H1 (cell line): ENCODE data around the gene TBC1D9B. TPM values are rescaled to one million over a fixed set of nuclear protein-coding genes. Genes with fewer than 3 reads are reported as not detected.

ENCODE experiments used
- CTCF ChIA-PET: fragments of 300-600 bp; sonication (Branson Sonifier 250); formaldehyde crosslinking; loops from one replicate; lab custom pipeline; 2021; ENCODE audit not compliant: partially characterized antibody; lab: Charles Lee
- POLR2A ChIA-PET: fragments of 300-600 bp; sonication (Branson Sonifier 250); formaldehyde crosslinking; loops from one replicate; lab custom pipeline; 2021; ENCODE audit warnings: inconsistent platforms; ENCODE audit not compliant: partially characterized antibody; lab: Charles Lee
- DNase-seq, 2 experiments: peaks; one replicate each; pipeline versions ENCODE4 v3.0.0 to v3.0.0-alpha.2; 2010 to 2022; ENCODE audit warnings: low spot score in 2 of 2, low read depth in 1 of 2, mixed read lengths in 1 of 2
- FAIRE-seq: peaks from 2 replicates; lab custom pipeline; 2011; peaks lifted over from hg19 to GRCh38; lab: Jason Lieb, UNC
- H2AFZ ChIP-seq: 2 replicates; pipeline ENCODE4 v1.8.1; 2012; ENCODE audit warnings: low read length, inconsistent platforms
- H2AK5ac ChIP-seq: 2 replicates; pipeline ENCODE4 v1.6.1; 2013; ENCODE audit warnings: low read depth, low read length
- H2BK120ac ChIP-seq: replicated peaks from 2 replicates; pipeline ENCODE3; 2013; ENCODE audit warnings: low read depth, low read length, inconsistent platforms
- H2BK12ac ChIP-seq: 2 replicates; pipeline ENCODE4 v1.6.1; 2013; ENCODE audit warnings: low read depth, low read length
- H2BK15ac ChIP-seq: 2 replicates; pipeline ENCODE4 v1.6.1; 2013; ENCODE audit warnings: low read length
- H2BK20ac ChIP-seq: 2 replicates; pipeline ENCODE4 v1.6.1; 2013; ENCODE audit warnings: low read length
- H2BK5ac ChIP-seq: 2 replicates; pipeline ENCODE4 v1.6.1; 2013; ENCODE audit warnings: low read depth, low read length
- H3K14ac ChIP-seq: 2 replicates; pipeline ENCODE4 v1.6.1; 2013; ENCODE audit warnings: inconsistent platforms; ENCODE audit not compliant: insufficient read length
- H3K18ac ChIP-seq: 2 replicates; pipeline ENCODE4 v1.6.1; 2013; ENCODE audit warnings: low read length; ENCODE audit errors: extremely low read depth
- H3K23ac ChIP-seq: 2 replicates; pipeline ENCODE4 v1.6.1; 2013; ENCODE audit warnings: inconsistent platforms; ENCODE audit not compliant: insufficient read length
- H3K23me2 ChIP-seq: 2 replicates; pipeline ENCODE4 v1.6.1; 2013; ENCODE audit warnings: low read depth, low read length
- H3K27ac ChIP-seq: 2 replicates; pipeline ENCODE4 v1.6.1; 2011; ENCODE audit warnings: low read depth, low read length, inconsistent platforms
- H3K27me3 ChIP-seq, 4 experiments: replicated peaks in 1 of 4; 1 replicate in 1 of 4; 2 replicates in 3 of 4; pipeline versions ENCODE4 v1.6.1 to v1.8.1; 2011 to 2013; ENCODE audit warnings: low read length in 3 of 4, mild to moderate bottlenecking in 3 of 4, inconsistent platforms in 2 of 4, mixed read lengths in 2 of 4, moderate library complexity in 1 of 4; ENCODE audit not compliant: control insufficient read depth in 3 of 4, insufficient read depth in 3 of 4; ENCODE audit errors: extremely low read depth in 1 of 4
- H3K36me3 ChIP-seq, 4 experiments: 2 replicates each; pipeline versions ENCODE4 v1.6.1 to v1.8.1; 2011 to 2013; ENCODE audit warnings: mild to moderate bottlenecking in 4 of 4, low read length in 3 of 4, moderate library complexity in 2 of 4, control low read depth in 1 of 4, inconsistent platforms in 1 of 4; ENCODE audit not compliant: insufficient read depth in 4 of 4, control insufficient read depth in 2 of 4
- H3K4ac ChIP-seq: replicated peaks from 2 replicates; pipeline ENCODE3; 2013; ENCODE audit warnings: low read length, low read depth, mixed read lengths, inconsistent platforms; ENCODE audit not compliant: insufficient read length
- H3K4me1 ChIP-seq, 4 experiments: replicated peaks in 1 of 4; 1 replicate in 1 of 4; 2 replicates in 3 of 4; pipeline versions ENCODE4 v1.6.1 to v1.8.1; 2011 to 2013; ENCODE audit warnings: low read length in 3 of 4, inconsistent platforms in 2 of 4, mixed read lengths in 1 of 4; ENCODE audit not compliant: insufficient read depth in 4 of 4, control insufficient read depth in 3 of 4
- H3K4me2 ChIP-seq, 2 experiments: 2 replicates each; pipeline versions ENCODE4 v1.6.1 to v1.8.1; 2011 to 2013; ENCODE audit warnings: low read depth in 2 of 2, low read length in 2 of 2, control low read depth in 1 of 2, inconsistent platforms in 1 of 2, mild to moderate bottlenecking in 1 of 2; ENCODE audit not compliant: insufficient read depth in 1 of 2
- H3K4me3 ChIP-seq, 4 experiments: fragments of 200-600, 300-600 bp in 1 of 4; sonication (generic), shearing (Covaris generic), sonication (Bioruptor Twin) in 1 of 4; 2 replicates each; pipeline versions ENCODE4 v1.5.1 to v1.8.1; 2011 to 2016; ENCODE audit warnings: low read length in 4 of 4, low read depth in 3 of 4, control low read depth in 2 of 4, inconsistent platforms in 2 of 4, mild to moderate bottlenecking in 2 of 4, mixed read lengths in 1 of 4, moderate library complexity in 1 of 4; ENCODE audit not compliant: insufficient read depth in 2 of 4; ENCODE audit errors: extremely low read depth in 1 of 4
- H3K56ac ChIP-seq: replicated peaks from 2 replicates; pipeline ENCODE3; 2013; ENCODE audit warnings: low read depth, mild to moderate bottlenecking, mixed read lengths, low read length, inconsistent platforms; ENCODE audit not compliant: insufficient read length
- H3K79me1 ChIP-seq: 2 replicates; pipeline ENCODE4 v1.6.1; 2013; ENCODE audit warnings: low read depth, low read length, control low read depth
- H3K79me2 ChIP-seq, 2 experiments: 2 replicates each; pipeline versions ENCODE4 v1.6.1 to v1.8.1; 2012 to 2013; ENCODE audit warnings: low read length in 2 of 2, mild to moderate bottlenecking in 2 of 2, inconsistent platforms in 1 of 2; ENCODE audit not compliant: insufficient read depth in 2 of 2, control insufficient read depth in 1 of 2
- H3K9ac ChIP-seq, 4 experiments: replicated peaks in 1 of 4; 1 replicate in 1 of 4; 2 replicates in 3 of 4; pipeline versions ENCODE4 v1.6.1 to v1.8.1; 2011 to 2013; ENCODE audit warnings: low read depth in 3 of 4, low read length in 3 of 4, control low read depth in 2 of 4, mild to moderate bottlenecking in 2 of 4, moderate library complexity in 2 of 4, inconsistent platforms in 1 of 4; ENCODE audit errors: extremely low read depth in 1 of 4
- H3K9me3 ChIP-seq, 2 experiments: 2 replicates each; pipeline versions ENCODE4 v1.6.1 to v1.8.1; 2012 to 2013; ENCODE audit warnings: mild to moderate bottlenecking in 2 of 2, moderate library complexity in 2 of 2, control low read depth in 1 of 2, inconsistent platforms in 1 of 2, low read depth in 1 of 2, low read length in 1 of 2, mixed read lengths in 1 of 2; ENCODE audit not compliant: insufficient read depth in 2 of 2
- H4K20me1 ChIP-seq, 2 experiments: replicated peaks in 1 of 2; 2 replicates each; pipeline versions ENCODE3 to v1.8.1; 2011 to 2013; ENCODE audit warnings: inconsistent platforms in 2 of 2, low read length in 2 of 2, mild to moderate bottlenecking in 1 of 2; ENCODE audit not compliant: insufficient read depth in 2 of 2, control insufficient read depth in 1 of 2
- H4K5ac ChIP-seq: 2 replicates; pipeline ENCODE4 v1.6.1; 2013; ENCODE audit warnings: low read length, low read depth, mixed read lengths, inconsistent platforms; ENCODE audit not compliant: insufficient read length
- H4K8ac ChIP-seq: 2 replicates; pipeline ENCODE4 v1.8.0; 2013; ENCODE audit warnings: mild to moderate bottlenecking, moderate library complexity, low read length, inconsistent platforms; ENCODE audit not compliant: insufficient read depth; ENCODE audit errors: extremely low read depth
- H4K91ac ChIP-seq: replicated peaks from 2 replicates; pipeline ENCODE3; 2013; ENCODE audit warnings: low read length, mixed read lengths, inconsistent platforms; ENCODE audit not compliant: insufficient read length
- BRCA1 ChIP-seq: IDR thresholded peaks from 2 replicates; pipeline ENCODE4 v1.6.1; 2012; ENCODE audit warnings: low read depth, low read length, improper control_type of control experiment
- CBX5 ChIP-seq: fragments of 300-800, 300-1000 bp; sonication (generic); IDR thresholded peaks from 2 replicates; pipeline ENCODE4 v1.7.1; 2016; ENCODE audit warnings: antibody characterized with exemption, low read length, low read depth
- FOSL1 ChIP-seq: IDR thresholded peaks from 2 replicates; pipeline ENCODE4 v1.6.1; 2011; ENCODE audit warnings: mild to moderate bottlenecking, low read depth, low read length, moderate library complexity; ENCODE audit not compliant: insufficient read depth
- GABPA ChIP-seq: IDR thresholded peaks from 2 replicates; pipeline ENCODE4 v1.6.1; 2011; ENCODE audit warnings: mild to moderate bottlenecking, low read length, moderate library complexity, borderline replicate concordance; ENCODE audit not compliant: insufficient read depth
- JUN ChIP-seq: IDR thresholded peaks from 2 replicates; pipeline ENCODE4 v1.6.1; 2011; ENCODE audit warnings: low read depth, mild to moderate bottlenecking, improper control_type of control experiment, low read length
- KDM4A ChIP-seq: IDR thresholded peaks from one replicate; pipeline ENCODE4 v1.7.1; 2012; ENCODE audit warnings: low read depth, mild to moderate bottlenecking, moderate library complexity, low read length, inconsistent platforms; ENCODE audit not compliant: severe bottlenecking
- KDM5A ChIP-seq: fragments of 200-600 bp; IDR thresholded peaks from 2 replicates; pipeline ENCODE4 v1.7.1; 2012; ENCODE audit warnings: mild to moderate bottlenecking, low read length, inconsistent platforms, mixed read lengths
- MAFK ChIP-seq: IDR thresholded peaks from 2 replicates; pipeline ENCODE4 v1.6.1; 2012; ENCODE audit warnings: low read depth, mild to moderate bottlenecking, improper control_type of control experiment, low read length
- RAD21 ChIP-seq, 2 experiments: IDR thresholded peaks in 1 of 2; conservative IDR thresholded peaks in 1 of 2; 2 replicates each; pipeline ENCODE4 v1.6.1; 2011; ENCODE audit warnings: low read depth in 2 of 2, low read length in 2 of 2, improper control_type of control experiment in 1 of 2, inconsistent platforms in 1 of 2, mild to moderate bottlenecking in 1 of 2, moderate library complexity in 1 of 2
- RFX5 ChIP-seq: IDR thresholded peaks from 2 replicates; pipeline ENCODE4 v1.6.1; 2011; ENCODE audit warnings: low read depth, low read length, improper control_type of control experiment, borderline replicate concordance
- RXRA ChIP-seq: IDR thresholded peaks from 2 replicates; pipeline ENCODE4 v1.6.1; 2011; ENCODE audit warnings: low read depth, mild to moderate bottlenecking, low read length, moderate library complexity; ENCODE audit not compliant: insufficient read depth
- SP2 ChIP-seq: IDR thresholded peaks from 2 replicates; pipeline ENCODE4 v1.6.1; 2012; ENCODE audit warnings: mild to moderate bottlenecking, low read length, inconsistent platforms
- TAF1 ChIP-seq: IDR thresholded peaks from 2 replicates; pipeline ENCODE4 v1.6.1; 2011; ENCODE audit warnings: mild to moderate bottlenecking, low read depth, low read length
- TCF12 ChIP-seq: IDR thresholded peaks from 2 replicates; pipeline ENCODE4 v1.6.1; 2011; ENCODE audit warnings: low read depth, mild to moderate bottlenecking, low read length
- WGBS, 2 experiments: shearing (Covaris generic) in 1 of 2; methylation state at CpG; one replicate each; pipeline versions ENCODE4 v1.1.6 to v1.1.7; 2013 to 2015; ENCODE audit warnings: low lambda C conversion rate in 2 of 2, mixed read lengths in 2 of 2, inconsistent platforms in 1 of 2, low coverage in 1 of 2, missing lambda C conversion rate in 1 of 2; ENCODE audit not compliant: insufficient replicate concordance in 2 of 2, insufficient coverage in 1 of 2, insufficient read length in 1 of 2; ENCODE audit errors: extremely low coverage in 1 of 2, missing lambda C conversion rate in 1 of 2; 5-methylcytosine and 5-hydroxymethylcytosine counted together
- polyA plus RNA-seq, 7 experiments: library from polyadenylated mRNA; depleted of rRNA in 3 of 7; stranded (reverse) in 5 of 7; unstranded in 2 of 7; fragments of >200 nt in 5 of 7; fragments of 200-250 nt in 2 of 7; gene quantifications; 1 replicate in 5 of 7; 2 replicates in 1 of 7; 4 replicates in 1 of 7; pipeline versions ENCODE4 v1.2.1 to v1.2.3, GENCODE V29; 2011 to 2013; ENCODE audit warnings: missing spikeins in 2 of 7, mixed read lengths in 2 of 7
- total RNA-seq: library from RNA; stranded (reverse); fragmentation: NEBNext Ultra II Directional; extraction: Animal tissue kit (Norgen Biotek cat#: 25700); gene quantifications from 2 replicates; pipeline ENCODE4 v1.2.1, GENCODE V29; 2021

The TBC1D9B gene
- total and polyA plus RNA-seq, 2 of the 8 experiments (the other 6 are each of a cell fraction or from before 2014, with no cell fraction given) = 33.6 to 57.1 TPM

GRCh38 chr5:179852993-179853547, 54.6 kb downstream of the TBC1D9B start:
- peaks cover 0 to 6% of the 10 kb centered on the region in 2 experiments; a peak in 1 of 4 replicates for H3K79me2 ChIP-seq
- CTCF ChIA-PET = interaction anchor here (0.6 to 1.3 kb wide), 3 partner anchors 51 to 90 kb away, joined by 3 to 5 read pairs (median 5); no protein-coding TSS in a partner anchor
- DNase-seq = no peak
- POLR2A ChIA-PET = no interaction called here
- no peak overlapping the region for H3K18ac ChIP-seq
- no peak overlapping the region for H3K27ac ChIP-seq
- no peak overlapping the region for H3K9ac ChIP-seq
- H4K8ac ChIP-seq = no peak overlapping the region
- H3K27me3 ChIP-seq = peaks cover 0 to 1% (median 0%) of the 10 kb centered on the region in 4 experiments; a peak in 1 of 7 replicates
- no peak overlapping the region for H4K5ac ChIP-seq
- H2BK12ac ChIP-seq = no peak overlapping the region
- no peak overlapping the region for H2BK20ac ChIP-seq
- no peak overlapping the region for H2AFZ ChIP-seq
- peaks cover 2 to 4% of the 10 kb centered on the region in 2 experiments for H4K20me1 ChIP-seq
- H2BK120ac ChIP-seq = no peak overlapping the region
- H3K9me3 ChIP-seq = no peaks in the 10 kb centered on the region
- WGBS, 2 experiments = 96% methylated on average over 8 of the region's 8 CpGs; no CpG with 5 or more reads in 1 of the 2 experiments
- H3K4me3 ChIP-seq = no peak overlapping the region
- H3K56ac ChIP-seq = no peak overlapping the region
- no peaks in the 10 kb centered on the region for H3K4me1 ChIP-seq
- H4K91ac ChIP-seq = no peak overlapping the region
- peaks cover 2% of the 10 kb centered on the region for H3K23me2 ChIP-seq
- no peak overlapping the region for H3K4me2 ChIP-seq
- FAIRE-seq = no peak
- H2AK5ac ChIP-seq = no peak overlapping the region
- no peak overlapping the region for H2BK15ac ChIP-seq
- no peak overlapping the region for H3K23ac ChIP-seq
- H3K79me1 ChIP-seq = peaks cover 3% of the 10 kb centered on the region; the same call in 1 of the 2 replicates
- H3K4ac ChIP-seq = no peak overlapping the region
- peaks cover 2 to 38% (median 22%) of the 10 kb centered on the region in 4 experiments; a peak in 7 of 8 replicates for H3K36me3 ChIP-seq
- no peak overlapping the region for H3K14ac ChIP-seq
- H2BK5ac ChIP-seq = no peak overlapping the region
- TF ChIP-seq TCF12 (no peak), RXRA (no peak), BRCA1 (no peak), CBX5 (no peak), RFX5 (no peak), KDM5A (no peak), MAFK (no peak), TAF1 (no peak), RAD21 (IDR thresholded peaks at IDR 0.05 in 1 of 2, conservative IDR thresholded peaks at IDR 0.05 in 1 of 2; ENCODE audit: low read depth in 2 of 2, low read length in 2 of 2) (no peak), FOSL1 (no peak), KDM4A (no peak), SP2 (no peak), JUN (no peak), GABPA (no peak)
